RCC 7860 (cell line): ENCODE measurements around the gene CHST13.
"Not testable (repeated sequence)": the region's sequence is repeated elsewhere in the genome, so short reads cannot be mapped to it uniquely, and the experiment has no call there.

ENCODE experiments used
- DNase-seq: peaks from one replicate; pipeline ENCODE4 v3.0.0-alpha.2; 2015; ENCODE audit warnings: low spot score
- FAIRE-seq: peaks from 2 replicates; lab custom pipeline; 2012; peaks lifted over from hg19 to GRCh38; lab: Jason Lieb, UNC

Gene CHST13

DNA sequence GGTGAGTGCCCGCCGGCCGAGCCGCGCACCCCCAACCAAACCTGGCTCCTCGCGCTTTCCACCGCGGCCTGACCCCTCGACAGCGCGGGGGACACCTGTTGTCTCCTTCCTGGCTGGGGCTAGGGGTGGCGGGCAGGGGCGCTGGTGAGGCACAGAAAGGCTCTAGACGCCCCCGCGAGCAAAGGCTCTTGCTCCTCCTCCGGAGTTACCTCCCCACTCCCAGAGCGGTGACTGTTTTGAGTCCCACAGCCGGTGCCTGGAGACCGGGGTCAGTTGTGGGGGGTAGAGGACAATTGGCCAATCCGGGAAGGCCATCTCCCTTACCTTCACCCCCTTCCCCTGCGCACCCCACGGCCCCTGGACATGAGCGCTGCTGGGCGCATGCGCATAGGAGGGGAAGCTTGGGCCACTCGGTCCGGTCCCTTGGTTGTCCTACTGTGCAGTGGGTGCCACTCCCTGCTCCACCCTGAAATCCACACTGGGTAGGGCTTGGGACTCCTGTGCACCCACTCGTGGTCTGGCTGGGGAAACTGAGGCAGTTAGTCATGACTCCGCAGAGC, 554 bp downstream of the CHST13 start:
- FAIRE-seq (no peak), DNase-seq (no peak)

- no peak for DNase-seq
- no peak for FAIRE-seq
Observed at GRCh38 chr3:126525091-126525852, 1.3 kb downstream of the CHST13 start.

DNA sequence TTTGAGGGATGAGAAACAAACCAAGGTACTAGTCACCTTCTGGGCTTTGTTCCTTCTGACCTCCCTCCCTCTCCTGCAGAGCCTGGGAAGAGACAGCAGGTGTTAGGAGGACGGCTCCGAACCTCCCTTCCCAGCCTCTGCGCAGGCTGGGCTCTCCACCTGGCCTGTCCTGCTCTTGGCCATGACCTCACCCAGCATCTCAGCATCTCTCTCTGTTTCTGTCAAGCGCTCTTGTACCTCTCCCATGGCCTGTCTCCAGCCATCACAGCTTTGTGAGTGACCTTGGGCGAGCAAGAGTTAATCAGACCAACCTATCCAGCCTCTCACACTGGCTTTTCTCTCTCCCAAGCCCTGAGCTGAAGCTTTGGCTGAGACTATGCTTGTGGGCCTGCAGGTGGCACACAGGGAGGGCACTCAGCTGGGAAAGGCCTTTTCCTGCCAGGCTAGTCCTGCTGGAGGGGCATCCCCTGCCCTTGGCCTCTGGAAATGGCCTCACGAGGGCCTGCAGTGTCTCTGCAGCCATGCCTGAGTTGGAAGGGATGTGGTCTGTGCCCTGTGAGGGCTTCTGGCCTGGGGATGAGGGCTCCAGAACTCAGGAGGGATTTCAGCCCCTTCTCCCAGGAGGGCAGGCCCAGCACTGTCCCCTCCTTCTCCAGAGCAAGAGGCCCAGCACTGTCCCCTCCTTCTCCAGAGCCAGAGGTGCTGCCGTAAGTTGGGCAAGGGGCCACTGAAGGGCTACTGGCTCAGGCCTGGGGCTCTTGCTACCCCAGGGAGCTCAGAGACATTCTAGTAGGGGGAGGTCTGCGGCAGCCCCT, 2.1 kb downstream of the CHST13 start:
- FAIRE-seq (no peak), DNase-seq (no peak)

DNA sequence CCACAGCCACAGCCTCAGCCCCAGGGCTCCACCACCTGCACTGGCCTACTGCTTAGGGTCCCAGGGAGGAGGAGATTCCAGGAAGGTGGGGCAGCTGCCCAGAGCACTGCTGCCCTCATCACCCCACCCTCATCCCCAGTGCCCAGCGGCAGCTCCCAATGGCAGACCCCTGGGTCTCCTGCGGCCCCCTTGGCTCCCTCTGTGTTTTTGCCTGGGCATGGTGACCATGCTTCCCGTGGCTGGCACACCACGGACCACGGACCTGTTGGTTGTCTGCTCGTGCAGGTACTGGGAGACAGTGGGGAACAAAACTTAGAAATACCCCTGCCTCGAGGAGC, 2.7 kb downstream of the CHST13 start:
- FAIRE-seq (no peak), DNase-seq (no peak)

GRCh38 chr3:126527006-126527405, 3.1 kb downstream of the CHST13 start:
- DNase-seq (no peak), FAIRE-seq (no peak)

- DNase-seq (no peak), FAIRE-seq (no peak)
Observed at GRCh38 chr3:126527455-126528211, 3.7 kb downstream of the CHST13 start.

DNA sequence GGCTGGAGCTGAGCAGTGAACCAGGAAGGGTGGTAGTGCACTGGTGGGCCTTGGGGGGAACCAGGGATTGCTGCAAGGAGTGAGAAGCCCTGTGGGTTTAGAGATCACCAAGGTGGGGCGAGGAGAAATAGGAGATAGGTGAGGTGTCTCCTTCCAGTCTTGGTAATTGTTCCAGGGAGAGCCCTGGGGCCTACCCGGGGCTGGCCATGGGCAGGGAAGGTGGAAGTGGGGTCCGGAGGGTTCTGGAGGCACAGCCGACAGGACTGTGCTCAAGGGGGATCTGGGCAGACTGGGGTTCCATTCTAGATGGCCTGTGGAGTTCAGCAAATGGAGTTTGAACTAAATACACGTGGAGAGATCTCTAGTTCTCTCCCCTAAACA, 4.5 kb downstream of the CHST13 start:
- DNase-seq (no peak), FAIRE-seq (no peak)

DNA sequence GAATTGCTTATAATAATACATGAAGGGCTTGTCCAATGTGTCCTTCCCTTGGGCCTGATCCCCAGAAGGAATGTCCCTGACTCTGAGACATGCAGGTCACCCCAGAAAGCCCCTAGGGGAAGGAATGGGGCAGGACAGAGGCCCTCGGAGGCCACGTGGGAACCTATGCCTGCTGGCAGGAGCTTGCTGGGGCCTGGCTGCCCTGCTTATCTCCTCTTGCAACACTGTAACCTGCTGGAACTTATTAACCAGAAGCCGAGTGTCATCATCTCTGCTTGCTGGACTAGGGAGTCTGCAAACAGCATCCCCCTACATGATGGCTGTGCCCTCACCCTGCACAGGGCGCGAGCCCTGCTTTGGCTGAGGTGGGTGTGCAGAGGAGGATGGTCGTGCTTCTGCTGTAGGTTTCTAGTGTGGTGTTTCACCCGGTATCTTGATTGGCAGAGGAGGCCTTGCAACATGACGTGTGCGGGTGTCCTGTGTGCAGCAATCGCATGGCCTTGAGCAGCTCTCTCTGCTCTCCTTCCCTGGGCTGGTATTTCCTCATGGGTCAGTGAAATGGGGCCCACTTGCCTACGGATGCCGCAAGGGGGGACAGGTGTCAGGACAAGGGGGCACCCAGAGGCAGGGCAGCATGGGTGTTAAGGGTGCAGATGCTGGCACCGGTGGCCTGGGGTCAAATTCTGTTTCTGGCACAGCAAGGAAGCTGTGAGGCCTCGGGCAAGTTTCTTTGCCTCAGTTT, 5.0 kb downstream of the CHST13 start:
- DNase-seq (no peak), FAIRE-seq (no peak)

GRCh38 chr3:126529585-126530170, 5.7 kb downstream of the CHST13 start:
- DNase-seq, result no peak
- FAIRE-seq, result no peak

DNA sequence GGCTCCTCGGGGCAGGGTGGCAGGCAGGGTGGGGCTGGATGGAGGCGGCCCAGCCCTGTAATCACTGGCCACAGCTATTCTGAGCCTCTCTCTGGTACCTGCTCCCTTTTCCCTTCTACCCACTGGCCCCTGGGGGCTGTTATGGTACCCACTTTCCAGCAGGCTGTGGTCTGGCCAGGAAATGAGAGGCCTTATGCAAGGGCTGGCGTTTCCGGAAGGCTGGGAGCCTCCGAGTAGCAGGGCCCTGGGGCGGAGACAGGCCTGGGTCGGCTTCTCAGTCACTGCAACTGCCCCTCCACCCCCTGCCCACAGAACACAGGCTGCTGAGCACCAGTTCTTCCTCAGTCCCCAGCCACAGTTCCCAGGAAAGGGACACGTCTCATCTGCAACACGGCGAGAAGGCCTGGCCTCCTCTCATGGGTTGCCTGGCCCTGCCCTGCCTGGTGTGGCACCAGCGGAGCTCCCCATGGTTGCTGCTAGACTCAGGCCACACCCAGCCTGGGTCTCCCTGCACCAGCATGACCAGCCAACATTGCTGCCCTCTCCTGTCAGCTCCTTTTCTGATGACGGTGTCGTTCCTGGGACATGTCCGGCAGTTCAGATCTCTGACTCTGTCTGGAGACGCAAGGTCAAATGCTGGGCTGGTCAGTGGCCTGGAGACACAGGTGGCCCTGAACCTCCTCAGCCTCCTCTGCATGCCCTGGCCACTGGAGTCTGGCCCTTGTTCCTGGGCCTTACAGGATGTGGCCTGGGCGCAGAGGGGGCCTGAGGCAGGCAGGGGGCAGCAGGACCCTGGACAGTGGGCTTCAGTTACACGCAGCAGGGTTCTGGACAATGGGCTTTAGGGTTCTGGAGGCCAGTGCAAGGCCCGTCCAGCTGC, 6.5 kb downstream of the CHST13 start:
- no peak for DNase-seq
- no peak for FAIRE-seq

DNA sequence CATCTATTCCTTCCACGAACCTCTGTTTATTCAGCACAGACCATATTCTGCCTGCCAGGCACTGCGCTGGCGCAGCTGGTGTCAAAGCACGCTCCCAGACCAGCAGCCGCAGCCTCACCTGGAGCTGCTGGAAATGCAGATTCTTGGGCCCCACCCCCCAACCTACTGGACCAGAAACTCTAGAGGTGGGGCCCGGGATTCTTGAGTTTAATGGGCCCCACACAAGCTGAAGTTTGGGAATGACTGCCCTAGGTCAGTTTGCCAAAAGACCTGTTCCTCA, 7.0 kb downstream of the CHST13 start:
- FAIRE-seq, result no peak
- no peak for DNase-seq

DNA sequence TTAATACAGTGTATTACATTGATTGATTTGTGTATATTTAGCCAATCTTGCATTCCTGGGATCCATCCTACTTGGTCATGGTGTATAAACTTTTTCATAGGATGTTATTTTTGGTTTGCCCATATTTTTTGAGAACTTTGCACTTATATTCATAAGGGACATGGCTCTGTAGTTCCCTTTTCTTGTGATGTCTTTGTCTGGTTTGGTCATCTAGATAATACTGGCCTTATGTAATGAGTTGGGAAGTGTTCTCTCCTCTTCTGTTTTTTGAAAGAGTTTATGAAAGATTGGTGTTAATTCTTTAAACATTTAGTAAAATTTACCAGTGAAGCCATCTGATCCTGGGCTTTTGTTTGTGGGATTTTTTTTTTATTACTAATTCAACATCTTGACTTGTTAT, 9.6 kb downstream of the CHST13 start:
- FAIRE-seq (no peak), DNase-seq (no peak)

DNA sequence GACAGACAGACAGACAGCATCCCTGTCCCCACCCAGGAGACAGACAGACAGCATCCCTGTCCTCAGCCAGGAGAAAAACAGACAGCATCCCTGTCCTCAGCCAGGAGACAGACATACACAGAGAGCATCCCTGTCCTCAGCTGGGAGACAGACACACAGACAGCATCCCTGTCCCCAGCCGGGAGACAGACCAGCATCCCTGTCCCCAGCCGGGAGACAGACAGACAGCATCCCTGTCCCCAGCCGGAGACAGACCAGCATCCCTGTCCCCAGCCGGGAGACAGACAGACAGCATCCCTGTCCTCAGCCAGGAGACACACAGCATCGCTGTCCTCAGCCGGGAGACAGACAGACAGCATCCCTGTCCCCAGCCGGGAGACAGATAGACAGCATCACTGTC, 10.8 kb downstream of the CHST13 start:
- DNase-seq, FAIRE-seq: not testable (repeated sequence)

DNA sequence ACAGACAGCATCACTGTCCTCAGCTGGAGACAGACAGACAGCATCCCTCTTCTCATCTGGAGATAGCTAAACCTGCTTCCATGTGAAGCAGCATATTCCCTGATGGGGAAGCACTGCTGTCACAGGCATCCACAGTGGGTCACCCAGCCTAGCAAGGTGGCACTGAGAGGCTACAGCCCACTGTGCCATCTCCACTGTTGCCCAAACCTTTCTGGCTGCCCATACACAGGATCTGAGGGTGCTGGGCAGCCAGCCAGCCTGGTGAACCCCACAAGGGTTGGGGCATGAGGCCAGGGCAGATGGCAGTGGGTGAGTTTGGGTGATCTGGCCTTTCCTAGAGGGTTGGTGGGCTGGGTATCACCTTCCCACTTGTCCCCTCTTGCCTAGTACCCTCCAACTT, 11.7 kb downstream of the CHST13 start:
- FAIRE-seq (no peak), DNase-seq (no peak)

DNA sequence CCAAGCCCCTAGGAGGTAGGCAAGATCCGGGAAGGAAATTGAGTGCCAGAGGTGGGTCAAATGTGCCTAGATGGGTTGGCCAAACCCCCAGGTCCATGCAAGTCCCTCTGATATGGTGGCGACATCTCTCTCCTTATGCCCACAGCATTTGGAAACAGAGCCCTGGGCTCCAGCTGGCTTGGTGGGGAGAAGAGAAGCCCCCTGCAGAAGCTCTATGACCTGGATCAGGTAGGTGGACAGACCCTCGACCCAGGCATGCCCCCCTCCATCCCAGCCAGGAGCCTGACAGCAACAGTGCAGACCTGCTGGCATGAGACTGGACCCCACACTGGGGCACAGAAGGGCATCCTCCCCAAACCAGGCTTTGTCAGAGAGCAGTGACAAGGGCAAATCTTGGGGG, 12.2 kb downstream of the CHST13 start:
- DNase-seq, result no peak
- no peak for FAIRE-seq

DNA sequence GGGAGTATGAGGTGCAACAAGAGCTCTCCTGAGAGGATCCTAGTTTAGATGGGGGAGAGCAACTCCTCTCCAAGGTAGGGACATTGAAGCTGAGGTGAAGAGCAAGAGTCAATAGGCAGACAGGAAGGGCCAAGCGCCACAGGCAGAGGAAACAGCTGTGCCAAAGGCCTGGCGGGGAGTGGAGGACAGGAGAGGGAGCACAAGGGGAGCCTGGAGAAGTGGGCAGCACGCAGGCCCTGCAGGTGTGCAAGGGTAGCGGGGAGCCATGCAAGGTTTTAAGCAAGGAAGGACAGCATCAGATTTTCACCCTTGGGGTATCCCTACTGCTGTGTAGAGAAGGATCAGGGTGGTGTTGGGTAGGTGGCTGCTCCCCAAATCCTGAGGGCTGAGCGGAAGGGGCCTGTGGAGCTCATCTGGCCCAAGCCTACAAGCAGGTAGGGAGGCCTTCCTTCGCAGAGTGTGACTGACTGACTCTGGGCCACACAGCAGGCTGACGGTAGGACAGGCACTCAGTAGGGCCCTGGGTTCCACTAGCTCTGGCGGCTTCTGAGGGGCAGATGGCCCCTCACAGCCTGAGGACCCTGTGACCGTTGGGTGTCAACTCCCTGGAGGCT, 13.3 kb downstream of the CHST13 start:
- FAIRE-seq (no peak), DNase-seq (no peak)

DNA sequence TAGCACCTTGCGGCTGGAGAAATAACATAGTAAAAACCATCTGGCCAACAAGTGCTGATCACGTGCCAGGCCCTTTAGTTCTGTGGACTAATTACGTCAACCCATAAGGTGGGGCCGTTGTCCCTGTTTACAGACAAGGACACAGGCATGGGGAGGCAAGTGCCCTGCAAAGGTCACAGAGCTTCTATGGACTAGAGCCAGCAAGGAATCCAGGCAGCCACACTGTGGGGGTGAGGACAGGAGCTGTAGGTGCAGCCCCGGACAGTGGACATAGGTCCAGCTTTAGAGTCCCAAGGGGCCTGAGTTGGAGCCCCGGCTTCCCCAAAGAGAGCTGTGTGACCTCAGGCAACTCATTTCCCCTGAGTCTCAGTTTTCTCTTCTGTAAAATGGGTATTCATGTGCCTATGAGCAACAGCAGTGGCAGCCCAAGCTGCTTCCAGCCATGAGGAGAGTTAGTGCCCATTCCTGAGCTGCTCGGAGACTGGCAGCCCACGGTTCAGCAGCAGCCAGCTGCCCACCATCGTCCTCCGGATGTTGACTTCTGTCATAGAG, 13.9 kb downstream of the CHST13 start:
- FAIRE-seq (no peak), DNase-seq (no peak)

DNA sequence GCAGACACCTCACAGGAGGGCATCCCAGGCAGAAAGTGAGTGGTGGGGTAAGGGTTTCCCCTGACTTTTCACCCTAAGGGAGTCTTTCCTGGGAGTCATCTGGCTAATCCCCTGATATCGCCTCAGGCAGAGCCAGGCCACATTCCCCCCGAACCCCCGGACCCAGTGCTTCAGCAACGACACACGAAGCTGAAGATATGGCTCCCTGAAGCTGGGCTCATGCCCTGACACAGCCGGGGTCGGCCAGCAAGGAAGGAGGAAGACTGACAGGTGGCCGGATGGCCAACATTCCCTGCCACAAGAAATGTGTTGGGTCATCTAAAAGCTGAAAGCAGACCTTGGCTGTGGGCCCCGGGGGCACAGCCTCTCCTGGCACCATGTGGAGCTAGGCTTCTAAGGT, 14.4 kb downstream of the CHST13 start:
- no peak for DNase-seq
- FAIRE-seq, result no peak

GRCh38 chr3:126538966-126539365, 15.0 kb downstream of the CHST13 start:
- DNase-seq (no peak), FAIRE-seq (no peak)
